ENCODE data around the gene TSPO. TPM values are rescaled to one million over a fixed set of nuclear protein-coding genes. Genes with fewer than 3 reads are reported as not detected.

TSPO gene
- total and polyA plus RNA-seq, 2 of the 13 experiments (the other 11 are each of a cell fraction or from before 2014, with no cell fraction given) = 0.46 to 1.4 TPM

DNA sequence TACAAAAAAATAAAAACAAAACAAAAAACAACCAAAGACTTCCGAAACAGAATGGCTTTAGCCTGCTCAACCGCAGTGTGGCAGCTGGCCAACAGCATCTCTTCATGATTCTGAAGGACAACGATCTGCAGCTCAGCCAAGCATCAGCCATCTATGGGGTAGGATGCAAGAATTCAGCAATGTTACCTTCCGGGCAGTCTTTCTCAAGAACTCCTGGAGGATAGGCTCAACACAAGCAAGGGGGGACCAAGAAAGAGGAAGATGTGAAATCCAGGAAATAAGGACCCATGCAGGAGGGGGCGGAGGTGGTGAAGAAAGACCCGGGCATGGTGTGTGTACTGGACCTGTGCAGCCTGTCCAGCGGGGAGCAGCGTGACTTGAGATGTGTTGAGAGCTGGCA is 3.5 kb upstream of the TSPO start:
- TF ChIP-seq ZNF703 (CRISPR knock-in tag; IDR thresholded peaks at IDR 0.05; ENCODE audit: borderline replicate concordance) (no peak), ZNF530 (CRISPR knock-in tag; IDR thresholded peaks at IDR 0.05; ENCODE audit: low read depth) (no peak), ZNF652 (CRISPR knock-in tag; IDR thresholded peaks at IDR 0.05; ENCODE audit: borderline replicate concordance, low read depth) (no peak), KDM4B (CRISPR knock-in tag; IDR thresholded peaks at IDR 0.05) (no peak), MAF1 (CRISPR knock-in tag; IDR thresholded peaks at IDR 0.05; ENCODE audit: borderline replicate concordance) (no peak), ZFP90 (CRISPR knock-in tag; IDR thresholded peaks at IDR 0.05; ENCODE audit: borderline replicate concordance) (no peak), ZNF160 (CRISPR knock-in tag; IDR thresholded peaks at IDR 0.05) (no peak), ARHGAP35 (CRISPR knock-in tag; IDR thresholded peaks at IDR 0.05; ENCODE audit: borderline replicate concordance) (no peak), NR2F6 (IDR thresholded peaks at IDR 0.05) (no peak), NR2F6 (CRISPR knock-in tag; IDR thresholded peaks at IDR 0.05) (no peak), ZNF83 (CRISPR knock-in tag; IDR thresholded peaks at IDR 0.05; ENCODE audit: borderline replicate concordance) (no peak), GATA4 (IDR thresholded peaks at IDR 0.05; ENCODE audit: borderline replicate concordance, low read depth) (no peak)
- TF ChIP-seq, protein P1, sequence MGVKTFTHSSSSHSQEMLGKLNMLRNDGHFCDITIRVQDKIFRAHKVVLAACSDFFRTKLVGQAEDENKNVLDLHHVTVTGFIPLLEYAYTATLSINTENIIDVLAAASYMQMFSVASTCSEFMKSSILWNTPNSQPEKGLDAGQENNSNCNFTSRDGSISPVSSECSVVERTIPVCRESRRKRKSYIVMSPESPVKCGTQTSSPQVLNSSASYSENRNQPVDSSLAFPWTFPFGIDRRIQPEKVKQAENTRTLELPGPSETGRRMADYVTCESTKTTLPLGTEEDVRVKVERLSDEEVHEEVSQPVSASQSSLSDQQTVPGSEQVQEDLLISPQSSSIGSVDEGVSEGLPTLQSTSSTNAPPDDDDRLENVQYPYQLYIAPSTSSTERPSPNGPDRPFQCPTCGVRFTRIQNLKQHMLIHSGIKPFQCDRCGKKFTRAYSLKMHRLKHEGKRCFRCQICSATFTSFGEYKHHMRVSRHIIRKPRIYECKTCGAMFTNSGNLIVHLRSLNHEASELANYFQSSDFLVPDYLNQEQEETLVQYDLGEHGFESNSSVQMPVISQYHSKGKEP (CRISPR knock-in tag; IDR thresholded peaks at IDR 0.05) = no peak
- TF ChIP-seq, protein P2, sequence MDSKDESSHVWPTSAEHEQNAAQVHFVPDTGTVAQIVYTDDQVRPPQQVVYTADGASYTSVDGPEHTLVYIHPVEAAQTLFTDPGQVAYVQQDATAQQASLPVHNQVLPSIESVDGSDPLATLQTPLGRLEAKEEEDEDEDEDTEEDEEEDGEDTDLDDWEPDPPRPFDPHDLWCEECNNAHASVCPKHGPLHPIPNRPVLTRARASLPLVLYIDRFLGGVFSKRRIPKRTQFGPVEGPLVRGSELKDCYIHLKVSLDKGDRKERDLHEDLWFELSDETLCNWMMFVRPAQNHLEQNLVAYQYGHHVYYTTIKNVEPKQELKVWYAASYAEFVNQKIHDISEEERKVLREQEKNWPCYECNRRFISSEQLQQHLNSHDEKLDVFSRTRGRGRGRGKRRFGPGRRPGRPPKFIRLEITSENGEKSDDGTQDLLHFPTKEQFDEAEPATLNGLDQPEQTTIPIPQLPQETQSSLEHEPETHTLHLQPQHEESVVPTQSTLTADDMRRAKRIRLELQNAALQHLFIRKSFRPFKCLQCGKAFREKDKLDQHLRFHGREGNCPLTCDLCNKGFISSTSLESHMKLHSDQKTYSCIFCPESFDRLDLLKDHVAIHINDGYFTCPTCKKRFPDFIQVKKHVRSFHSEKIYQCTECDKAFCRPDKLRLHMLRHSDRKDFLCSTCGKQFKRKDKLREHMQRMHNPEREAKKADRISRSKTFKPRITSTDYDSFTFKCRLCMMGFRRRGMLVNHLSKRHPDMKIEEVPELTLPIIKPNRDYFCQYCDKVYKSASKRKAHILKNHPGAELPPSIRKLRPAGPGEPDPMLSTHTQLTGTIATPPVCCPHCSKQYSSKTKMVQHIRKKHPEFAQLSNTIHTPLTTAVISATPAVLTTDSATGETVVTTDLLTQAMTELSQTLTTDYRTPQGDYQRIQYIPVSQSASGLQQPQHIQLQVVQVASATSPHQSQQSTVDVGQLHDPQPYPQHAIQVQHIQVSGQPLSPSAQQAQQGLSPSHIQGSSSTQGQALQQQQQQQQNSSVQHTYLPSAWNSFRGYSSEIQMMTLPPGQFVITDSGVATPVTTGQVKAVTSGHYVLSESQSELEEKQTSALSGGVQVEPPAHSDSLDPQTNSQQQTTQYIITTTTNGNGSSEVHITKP (CRISPR knock-in tag; IDR thresholded peaks at IDR 0.05; ENCODE audit: low read depth) = no peak
- peaks cover 24% of the 10 kb centered on the region for H3K4me1 ChIP-seq (ENCODE audit: insufficient read depth, low read length)
- ChIA-PET CTCF (ENCODE audit: low intra/inter-chr PET ratio, low total read pairs) (no interaction called here), POLR2A (no interaction called here)
- no peak overlapping the region for H3K27ac ChIP-seq (ENCODE audit: extremely low read length, insufficient read depth, low read length)
- ATAC-seq = no peak
- no peaks in the 10 kb centered on the region for H3K36me3 ChIP-seq (replicated peaks in 1 of 2; ENCODE audit: control insufficient read depth in 1 of 2, insufficient read depth in 2 of 2, low read length in 2 of 2)
- H4K20me1 ChIP-seq (ENCODE audit: insufficient read depth, low read length) = no peaks in the 10 kb centered on the region
- intact Hi-C loops (cut with micrococcal nuclease; ENCODE audit: unreplicated experiment) = no loop called here
- no peak overlapping the region for H3K9ac ChIP-seq (ENCODE audit: insufficient read depth, low read depth, low read length)
- H3K9me3 ChIP-seq (ENCODE audit: low read length) = no peaks in the 10 kb centered on the region
- no peak for FAIRE-seq
- no peak for DNase-seq (ENCODE audit: low spot score)
- WGBS (ENCODE audit: low lambda C conversion rate) = 26% methylated on average over 8 of the region's 8 CpGs
- H3K4me2 ChIP-seq (ENCODE audit: low read depth, low read length) = no peak overlapping the region
- H3K27me3 ChIP-seq (ENCODE audit: control insufficient read depth in 1 of 2, insufficient read depth in 2 of 2, low read length in 2 of 2) = peaks cover 6 to 30% of the 10 kb centered on the region in 2 experiments; a peak in 3 of 5 replicates
- no peak overlapping the region for H3K4me3 ChIP-seq (replicated peaks in 1 of 3; ENCODE audit: insufficient read depth in 1 of 3, low read depth in 2 of 3, low read length in 3 of 3)
- H3K79me2 ChIP-seq (ENCODE audit: insufficient read depth, low read length) = no peaks in the 10 kb centered on the region
- H2AFZ ChIP-seq (ENCODE audit: low read length) = no peak overlapping the region
- BruUV-seq (replicated peaks) = no TSS peak
- in situ Hi-C loops (cut with HindIII; ENCODE audit: extremely low pct_ligation_motif_present, low pct_unique_long_range_greater_than_20kb) = no loop called here

Measured in HepG2 (cell line).